Esophagus (tissue), 2 donors: Measurements from ENCODE around the gene MLLT3. TPM values are rescaled to one million over a fixed set of nuclear protein-coding genes. Genes with fewer than 3 reads are reported as not detected.

Source experiments
- H3K27ac ChIP-seq, 2 donors: one replicate each; pipeline ENCODE4 v1.5.1; 2013; ENCODE audit warnings: low read depth in 2 of 2, mild to moderate bottlenecking in 2 of 2, inconsistent platforms in 1 of 2, low read length in 1 of 2, moderate library complexity in 1 of 2
- H3K27me3 ChIP-seq, 2 donors: one replicate each; pipeline ENCODE4 v1.6.1; 2013; ENCODE audit warnings: low read length in 2 of 2, control low read depth in 1 of 2, mild to moderate bottlenecking in 1 of 2; ENCODE audit not compliant: insufficient read depth in 2 of 2, control insufficient read depth in 1 of 2
- H3K36me3 ChIP-seq, 2 donors: one replicate each; pipeline ENCODE4 v1.6.1; 2013; ENCODE audit warnings: low read length in 1 of 2; ENCODE audit not compliant: control insufficient read depth in 2 of 2, insufficient read depth in 2 of 2
- H3K4me1 ChIP-seq, 2 donors: one replicate each; pipeline ENCODE4 v1.6.1; 2013; ENCODE audit warnings: low read length in 1 of 2; ENCODE audit not compliant: control insufficient read depth in 2 of 2, insufficient read depth in 2 of 2
- H3K4me3 ChIP-seq, 2 donors: one replicate each; pipeline ENCODE4 v1.5.1; 2013; ENCODE audit warnings: low read length in 2 of 2, mild to moderate bottlenecking in 2 of 2, low read depth in 1 of 2, moderate library complexity in 1 of 2
- H3K9me3 ChIP-seq, 2 donors: one replicate each; pipeline ENCODE4 v1.6.1; 2013; ENCODE audit warnings: mild to moderate bottlenecking in 2 of 2, low read depth in 1 of 2, low read length in 1 of 2, moderate library complexity in 1 of 2; ENCODE audit not compliant: control insufficient read depth in 2 of 2, insufficient read depth in 1 of 2
- WGBS, 2 donors: extraction: QIAGEN DNeasy Blood & Tissue Kit; methylation state at CpG; one replicate each; pipeline ENCODE4 v1.1.7; 2013; 5-methylcytosine and 5-hydroxymethylcytosine counted together
- polyA plus RNA-seq, 2 donors: library from polyadenylated mRNA; stranded (reverse); fragments of 200-250 nt; gene quantifications; one replicate each; pipeline ENCODE4 v1.2.3, GENCODE V29; 2013
- donor health status: healthy with polysubstance abuse.
- donor health status: Bipolar disorder and iron deficiency.

MLLT3 gene
- polyA plus RNA-seq, 2 donors: 4.6 to 5.0 TPM

GRCh38 chr9:20295555-20295954, 326.7 kb downstream of the MLLT3 start:
- WGBS, 2 donors: 89 to 100% methylated on average over 1 of the region's 1 CpG
- Histone ChIP-seq H3K36me3 (no peaks in the 10 kb centered on the region), H3K4me3 (no peak overlapping the region), H3K27me3 (no peaks in the 10 kb centered on the region), H3K27ac (no peak overlapping the region), H3K9me3 (no peaks in the 10 kb centered on the region), H3K4me1 (peaks cover 0 to 2% of the 10 kb centered on the region in 2 donors)

- Histone ChIP-seq H3K9me3 (no peaks in the 10 kb centered on the region), H3K27ac (no peak overlapping the region), H3K27me3 (no peaks in the 10 kb centered on the region), H3K4me1 (peaks cover 0 to 2% of the 10 kb centered on the region in 2 donors), H3K36me3 (no peaks in the 10 kb centered on the region), H3K4me3 (no peak overlapping the region)
- 90 to 95% methylated on average over 6 of the region's 6 CpGs for WGBS, 2 donors
These were observed 328.1 kb downstream of the MLLT3 start for GRCh38 chr9:20294046-20294750.

DNA sequence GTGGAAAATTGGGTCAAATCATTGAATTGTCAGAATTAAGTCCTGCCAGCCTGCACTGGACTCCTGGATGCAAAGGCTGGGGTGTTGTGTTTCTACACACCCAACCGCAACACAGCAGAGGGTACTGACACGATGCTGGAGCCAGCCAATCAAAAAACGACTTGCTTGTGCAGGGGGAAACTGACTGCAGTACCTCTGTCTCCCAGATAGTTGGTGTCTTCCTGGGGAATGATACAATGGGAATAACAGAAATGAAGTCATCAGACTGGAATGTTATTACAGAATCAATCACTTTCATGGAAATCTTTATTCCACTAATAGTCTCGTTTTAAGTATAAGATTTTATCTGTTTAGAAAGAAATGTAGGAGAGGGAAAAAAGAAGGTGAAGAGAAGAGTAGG, 330.3 kb downstream of the MLLT3 start:
- 63 to 68% methylated on average over 4 of the region's 4 CpGs for WGBS, 2 donors
- Histone ChIP-seq H3K4me3 (no peak overlapping the region), H3K4me1 (no peaks in the 10 kb centered on the region), H3K36me3 (no peaks in the 10 kb centered on the region), H3K27ac (no peak overlapping the region), H3K9me3 (no peaks in the 10 kb centered on the region), H3K27me3 (no peaks in the 10 kb centered on the region)

Other genes starting within 250 kb of the MLLT3 start
- 1 to 10 TPM; 4.6 to 6.1 TPM for gene FOCAD, start 61.8 kb upstream of the MLLT3 start, polyA plus RNA-seq